Neural progenitor cell (in vitro differentiated cells): ENCODE measurements around the gene KCNK3. TPM values are rescaled to one million over a fixed set of nuclear protein-coding genes. Genes with fewer than 3 reads are reported as not detected.

Experiments
- DNase-seq: peaks from one replicate; pipeline ENCODE4 v3.0.0-alpha.2; 2016; ENCODE audit warnings: low spot score
- H2AFZ ChIP-seq: fragments of 200-600 bp; sonication (generic); replicated peaks from 2 replicates; pipeline ENCODE4 v1.6.1; 2016; ENCODE audit warnings: antibody characterized with exemption
- H3F3A ChIP-seq: fragments of 200-600 bp; sonication (generic); 2 replicates; pipeline ENCODE4 v1.6.1; 2016; ENCODE audit warnings: antibody characterized with exemption, low read depth
- H3K27ac ChIP-seq: fragments of 200-600 bp; sonication (generic); 2 replicates; pipeline ENCODE4 v1.5.1; 2016; ENCODE audit warnings: mild to moderate bottlenecking
- H3K27me3 ChIP-seq: fragments of 200-600 bp; sonication (generic); 2 replicates; pipeline ENCODE4 v1.6.1; 2016; ENCODE audit warnings: mild to moderate bottlenecking, moderate library complexity
- H3K36me3 ChIP-seq: fragments of 200-600 bp; sonication (generic); 2 replicates; pipeline ENCODE4 v1.5.1; 2016
- H3K4me1 ChIP-seq: fragments of 200-600 bp; sonication (generic); 2 replicates; pipeline ENCODE4 v1.6.1; 2016; ENCODE audit warnings: mixed run types
- H3K4me2 ChIP-seq: fragments of 200-600 bp; sonication (generic); 2 replicates; pipeline ENCODE4 v1.6.1; 2016
- H3K4me3 ChIP-seq: fragments of 200-600 bp; sonication (generic); 2 replicates; pipeline ENCODE4 v1.5.1; 2016
- H3K79me2 ChIP-seq: fragments of 200-600 bp; sonication (generic); 2 replicates; pipeline ENCODE4 v1.6.1; 2016; ENCODE audit warnings: low read depth
- H3K9ac ChIP-seq: fragments of 200-600 bp; sonication (generic); 2 replicates; pipeline ENCODE4 v1.6.1; 2016
- H3K9me3 ChIP-seq: fragments of 200-600 bp; sonication (generic); 2 replicates; pipeline ENCODE4 v1.5.1; 2016; ENCODE audit warnings: low read depth
- H4K20me1 ChIP-seq: fragments of 200-600 bp; sonication (generic); 2 replicates; pipeline ENCODE4 v1.6.1; 2016; ENCODE audit warnings: low read depth
- H3K27ac Mint-ChIP-seq: 3 replicates; pipeline ENCODE4 v1.8.0; 2021; ENCODE audit warnings: mixed read lengths
- H3K27me3 Mint-ChIP-seq: 2 replicates; pipeline ENCODE4 v1.8.0; 2022; ENCODE audit warnings: low read depth, mild to moderate bottlenecking, inconsistent platforms, moderate library complexity, mixed read lengths; ENCODE audit not compliant: insufficient read depth
- H3K36me3 Mint-ChIP-seq: 3 replicates; pipeline ENCODE4 v1.8.0; 2021; ENCODE audit warnings: mixed read lengths
- H3K4me1 Mint-ChIP-seq: 3 replicates; pipeline ENCODE4 v1.8.0; 2021; ENCODE audit warnings: mixed read lengths
- H3K4me3 Mint-ChIP-seq: 3 replicates; pipeline ENCODE4 v1.8.0; 2021; ENCODE audit warnings: mild to moderate bottlenecking, moderate library complexity, mixed read lengths
- H3K9me3 Mint-ChIP-seq: 3 replicates; pipeline ENCODE4 v1.8.0; 2020; ENCODE audit warnings: mixed read lengths
- EZH2 ChIP-seq: fragments of 200-600 bp; sonication (generic); IDR thresholded peaks from 2 replicates; pipeline ENCODE4 v1.6.1; 2017; ENCODE audit warnings: antibody characterized with exemption, mild to moderate bottlenecking, moderate library complexity
- EZH2phosphoT487 ChIP-seq: fragments of 200-600 bp; sonication (generic); IDR thresholded peaks from 2 replicates; pipeline ENCODE4 v1.6.1; 2017; ENCODE audit warnings: antibody characterized with exemption
- total RNA-seq: library from RNA; depleted of rRNA; stranded (reverse); fragments of >200 nt; gene quantifications from 2 replicates; pipeline ENCODE4 v1.2.3, GENCODE V29; 2015; ENCODE audit warnings: low replicate concordance
- TF ChIP-seq, protein P1 (sequence below): fragments of 200-600 bp; sonication (generic); IDR thresholded peaks from 2 replicates; pipeline ENCODE4 v1.5.1; 2017; ENCODE audit warnings: antibody characterized with exemption, mild to moderate bottlenecking

KCNK3 gene
- total RNA-seq, 1 donor from 2014 or later, result not detected

DNA sequence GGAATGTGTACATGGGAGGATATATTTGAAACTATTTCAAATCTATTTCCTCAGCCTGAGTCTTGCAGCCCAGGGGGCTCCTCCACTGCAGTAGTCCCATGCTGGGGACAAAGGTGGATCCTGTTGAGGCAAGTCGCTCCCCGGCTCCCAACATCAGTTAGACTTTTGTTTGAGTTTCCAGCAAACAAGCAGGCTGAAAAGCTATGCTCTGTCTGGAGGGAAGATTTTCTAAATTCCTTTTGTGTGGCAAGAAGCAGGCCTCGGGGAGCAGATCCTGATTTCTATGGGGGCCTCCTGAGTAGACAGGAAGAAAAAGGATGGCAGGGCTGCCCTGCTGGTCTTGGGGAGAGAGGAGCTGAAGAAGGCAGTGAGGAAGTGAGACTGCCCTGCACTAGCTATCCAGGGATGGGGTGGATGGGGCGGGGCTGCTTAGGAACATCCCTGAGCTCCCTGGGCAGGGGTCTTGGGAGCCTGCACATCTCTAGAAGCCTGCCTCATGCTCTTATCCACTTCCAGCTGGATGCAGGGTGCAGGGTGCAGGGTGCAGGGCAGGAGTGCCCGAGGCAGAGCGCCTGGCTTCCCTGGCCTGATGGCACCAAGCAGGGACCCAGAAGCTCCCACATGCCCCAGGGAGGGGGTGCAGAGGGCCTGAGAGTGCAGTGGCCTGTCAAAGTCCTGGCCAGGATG, 45.4 kb upstream of the KCNK3 start:
- Histone ChIP-seq H3K79me2 (no peaks in the 10 kb centered on the region), H3K4me1 (peaks cover 36% of the 10 kb centered on the region), H4K20me1 (no peaks in the 10 kb centered on the region), H3K36me3 (no peaks in the 10 kb centered on the region), H3K27me3 (peaks cover 6% of the 10 kb centered on the region), H3K9me3 (no peaks in the 10 kb centered on the region), H3F3A (peaks cover 25% of the 10 kb centered on the region), H3K4me3 (no peak overlapping the region), H2AFZ (no peak overlapping the region), H3K9ac (no peak overlapping the region), H3K27ac (peak overlapping the region; percentile 46), H3K4me2 (peak overlapping the region; percentile 69)
- Mint-ChIP-seq H3K27me3 (peaks cover 17% of the 10 kb centered on the region), H3K36me3 (no peaks in the 10 kb centered on the region), H3K9me3 (peaks cover 6% of the 10 kb centered on the region), H3K27ac (peak overlapping the region; percentile 10), H3K4me3 (peak overlapping the region; percentile 25), H3K4me1 (peaks cover 51% of the 10 kb centered on the region)
- DNase-seq, result peak; percentile 85
- TF ChIP-seq EZH2 (no peak), EZH2phosphoT487 (no peak)
- TF ChIP-seq, protein P1, sequence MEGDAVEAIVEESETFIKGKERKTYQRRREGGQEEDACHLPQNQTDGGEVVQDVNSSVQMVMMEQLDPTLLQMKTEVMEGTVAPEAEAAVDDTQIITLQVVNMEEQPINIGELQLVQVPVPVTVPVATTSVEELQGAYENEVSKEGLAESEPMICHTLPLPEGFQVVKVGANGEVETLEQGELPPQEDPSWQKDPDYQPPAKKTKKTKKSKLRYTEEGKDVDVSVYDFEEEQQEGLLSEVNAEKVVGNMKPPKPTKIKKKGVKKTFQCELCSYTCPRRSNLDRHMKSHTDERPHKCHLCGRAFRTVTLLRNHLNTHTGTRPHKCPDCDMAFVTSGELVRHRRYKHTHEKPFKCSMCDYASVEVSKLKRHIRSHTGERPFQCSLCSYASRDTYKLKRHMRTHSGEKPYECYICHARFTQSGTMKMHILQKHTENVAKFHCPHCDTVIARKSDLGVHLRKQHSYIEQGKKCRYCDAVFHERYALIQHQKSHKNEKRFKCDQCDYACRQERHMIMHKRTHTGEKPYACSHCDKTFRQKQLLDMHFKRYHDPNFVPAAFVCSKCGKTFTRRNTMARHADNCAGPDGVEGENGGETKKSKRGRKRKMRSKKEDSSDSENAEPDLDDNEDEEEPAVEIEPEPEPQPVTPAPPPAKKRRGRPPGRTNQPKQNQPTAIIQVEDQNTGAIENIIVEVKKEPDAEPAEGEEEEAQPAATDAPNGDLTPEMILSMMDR, result no peak

GRCh38 chr2:26647981-26648380, 44.5 kb upstream of the KCNK3 start:
- peaks cover 25% of the 10 kb centered on the region for H3F3A ChIP-seq
- no peak overlapping the region for H3K4me3 ChIP-seq
- no peaks in the 10 kb centered on the region for H3K36me3 Mint-ChIP-seq
- H3K36me3 ChIP-seq, result no peaks in the 10 kb centered on the region
- no peak overlapping the region for H3K27ac ChIP-seq
- peaks cover 6% of the 10 kb centered on the region for H3K9me3 Mint-ChIP-seq
- no peaks in the 10 kb centered on the region for H3K9me3 ChIP-seq
- H4K20me1 ChIP-seq, result no peaks in the 10 kb centered on the region
- no peak overlapping the region for H2AFZ ChIP-seq
- no peak overlapping the region for H3K27ac Mint-ChIP-seq
- H3K4me3 Mint-ChIP-seq, result peak overlapping the region; percentile 39
- H3K4me2 ChIP-seq, result peak overlapping the region; percentile 69
- H3K9ac ChIP-seq, result no peak overlapping the region
- peaks cover 31% of the 10 kb centered on the region for H3K4me1 ChIP-seq
- H3K4me1 Mint-ChIP-seq, result peaks cover 44% of the 10 kb centered on the region
- peaks cover 6% of the 10 kb centered on the region for H3K27me3 ChIP-seq
- peaks cover 17% of the 10 kb centered on the region for H3K27me3 Mint-ChIP-seq
- no peak for TF ChIP-seq EZH2
- TF ChIP-seq EZH2phosphoT487, result no peak
- TF ChIP-seq, protein P1, result no peak
- no peaks in the 10 kb centered on the region for H3K79me2 ChIP-seq
- DNase-seq, result no peak

- Histone ChIP-seq H3K4me1 (peaks cover 31% of the 10 kb centered on the region), H3K9ac (no peak overlapping the region), H2AFZ (no peak overlapping the region), H3K4me3 (no peak overlapping the region), H3K27me3 (peaks cover 6% of the 10 kb centered on the region), H3K27ac (no peak overlapping the region), H4K20me1 (no peaks in the 10 kb centered on the region), H3K9me3 (no peaks in the 10 kb centered on the region), H3K4me2 (no peak overlapping the region), H3F3A (peaks cover 25% of the 10 kb centered on the region), H3K79me2 (no peaks in the 10 kb centered on the region), H3K36me3 (no peaks in the 10 kb centered on the region)
- H3K9me3 Mint-ChIP-seq, result peaks cover 6% of the 10 kb centered on the region
- peak overlapping the region; percentile 44 for H3K27ac Mint-ChIP-seq
- DNase-seq, result no peak
- H3K4me1 Mint-ChIP-seq, result peaks cover 44% of the 10 kb centered on the region
- H3K4me3 Mint-ChIP-seq, result no peak overlapping the region
- H3K27me3 Mint-ChIP-seq, result peaks cover 17% of the 10 kb centered on the region
- no peaks in the 10 kb centered on the region for H3K36me3 Mint-ChIP-seq
- no peak for TF ChIP-seq EZH2
- no peak for TF ChIP-seq EZH2phosphoT487
- TF ChIP-seq, protein P1, result no peak
Observed at GRCh38 chr2:26648516-26648915, 44.0 kb upstream of the KCNK3 start.
